ENCODE measurements around the gene NES. TPM values are rescaled to one million over a fixed set of nuclear protein-coding genes. Genes with fewer than 3 reads are reported as not detected.

The NES gene
- total and polyA plus RNA-seq, 4 donors: 0.15 to 3.1 (median 1.9) TPM

GRCh38 chr1:156696755-156697154 is 19.5 kb upstream of the NES start:
- H3K4me1 ChIP-seq (ENCODE audit: control insufficient read depth in 4 of 4, insufficient read depth in 4 of 4, low read length in 3 of 4): no peaks in the 10 kb centered on the region
- DNase-seq (ENCODE audit: low spot score): no peak
- no peaks in the 10 kb centered on the region for H3K9me3 ChIP-seq (ENCODE audit: control insufficient read depth in 4 of 4, low read length in 3 of 4)
- TF ChIP-seq NR2F2 (IDR thresholded peaks at IDR 0.05) (no peak), FOXA2 (IDR thresholded peaks at IDR 0.05) (no peak), ATF3 (IDR thresholded peaks at IDR 0.05) (no peak), JUND (IDR thresholded peaks at IDR 0.05) (no peak), TAF1 (conservative IDR thresholded peaks at IDR 0.05) (no peak), HNF4G (IDR thresholded peaks at IDR 0.05) (no peak), HNF4A (conservative IDR thresholded peaks at IDR 0.05) (no peak), ZBTB33 (IDR thresholded peaks at IDR 0.05) (no peak), EGR1 (IDR thresholded peaks at IDR 0.05; ENCODE audit: low read depth in 2 of 2) (no peak), MAX (IDR thresholded peaks at IDR 0.05) (no peak), FOXA1 (IDR thresholded peaks at IDR 0.05) (no peak), SP1 (IDR thresholded peaks at IDR 0.05) (no peak), CTCF (IDR thresholded peaks at IDR 0.05; ENCODE audit: low read depth, low read length, missing input control) (no peak)
- 91% methylated on average over 8 of the region's 8 CpGs for WGBS
- no peak overlapping the region for H3K27ac ChIP-seq (ENCODE audit: low read depth in 1 of 2, low read length in 2 of 2)
- no peak overlapping the region for H3K9ac ChIP-seq (ENCODE audit: low read depth in 1 of 2, low read length in 2 of 2)
- H3K36me3 ChIP-seq (ENCODE audit: control insufficient read depth in 4 of 4, insufficient read depth in 3 of 4, low read depth in 1 of 4, low read length in 3 of 4): no peaks in the 10 kb centered on the region
- no peaks in the 10 kb centered on the region for H3K27me3 ChIP-seq (ENCODE audit: control insufficient read depth in 4 of 4, insufficient read depth in 4 of 4, low read length in 3 of 4)
- H3K4me3 ChIP-seq (ENCODE audit: low read depth in 1 of 3, low read length in 3 of 3): no peak overlapping the region

GRCh38 chr1:156694690-156694962 is 17.4 kb upstream of the NES start:
- 87% methylated on average over 5 of the region's 5 CpGs for WGBS
- no peak for DNase-seq (ENCODE audit: low spot score)

GRCh38 chr1:156693848-156694689 is 16.9 kb upstream of the NES start:
- peaks cover 0 to 2% (median under 1%) of the 10 kb centered on the region in 4 donors for H3K27me3 ChIP-seq (ENCODE audit: control insufficient read depth in 4 of 4, insufficient read depth in 4 of 4, low read length in 3 of 4)
- H3K9ac ChIP-seq (ENCODE audit: low read depth in 1 of 2, low read length in 2 of 2): no peak overlapping the region
- no peaks in the 10 kb centered on the region for H3K9me3 ChIP-seq (ENCODE audit: control insufficient read depth in 4 of 4, low read length in 3 of 4)
- peaks cover 0 to 5% (median 3%) of the 10 kb centered on the region in 4 donors for H3K4me1 ChIP-seq (ENCODE audit: control insufficient read depth in 4 of 4, insufficient read depth in 4 of 4, low read length in 3 of 4)
- H3K27ac ChIP-seq (ENCODE audit: low read depth in 1 of 2, low read length in 2 of 2): no peak overlapping the region
- no peak for DNase-seq (ENCODE audit: low spot score)
- no peak overlapping the region for H3K4me3 ChIP-seq (ENCODE audit: low read depth in 1 of 3, low read length in 3 of 3)
- WGBS: 70% methylated on average over 12 of the region's 12 CpGs
- TF ChIP-seq ZBTB33 (IDR thresholded peaks at IDR 0.05) (no peak), HNF4G (IDR thresholded peaks at IDR 0.05) (no peak), MAX (IDR thresholded peaks at IDR 0.05) (no peak), NR2F2 (IDR thresholded peaks at IDR 0.05) (no peak), TAF1 (conservative IDR thresholded peaks at IDR 0.05) (no peak)
- H3K36me3 ChIP-seq (ENCODE audit: control insufficient read depth in 4 of 4, insufficient read depth in 3 of 4, low read depth in 1 of 4, low read length in 3 of 4): no peaks in the 10 kb centered on the region

More at GRCh38 chr1:156694690-156694962, 17.4 kb upstream of the NES start:
- H3K9me3 ChIP-seq (ENCODE audit: control insufficient read depth in 4 of 4, low read length in 3 of 4): no peaks in the 10 kb centered on the region
- no peak for TF ChIP-seq FOXA1 (IDR thresholded peaks at IDR 0.05)
- H3K4me1 ChIP-seq (ENCODE audit: control insufficient read depth in 4 of 4, insufficient read depth in 4 of 4, low read length in 3 of 4): peaks cover 0 to 2% (median under 1%) of the 10 kb centered on the region in 4 donors
- no peak overlapping the region for H3K9ac ChIP-seq (ENCODE audit: low read depth in 1 of 2, low read length in 2 of 2)
- H3K27ac ChIP-seq (ENCODE audit: low read depth in 1 of 2, low read length in 2 of 2): no peak overlapping the region
- H3K36me3 ChIP-seq (ENCODE audit: control insufficient read depth in 4 of 4, insufficient read depth in 3 of 4, low read depth in 1 of 4, low read length in 3 of 4): no peaks in the 10 kb centered on the region
- H3K4me3 ChIP-seq (ENCODE audit: low read depth in 1 of 3, low read length in 3 of 3): no peak overlapping the region
- peaks cover 0 to 2% (median under 1%) of the 10 kb centered on the region in 4 donors for H3K27me3 ChIP-seq (ENCODE audit: control insufficient read depth in 4 of 4, insufficient read depth in 4 of 4, low read length in 3 of 4)
